ENCODE data around the gene FARP2. TPM values are rescaled to one million over a fixed set of nuclear protein-coding genes. Genes with fewer than 3 reads are reported as not detected.
A peak's percentile ranks its signal among the peaks of the same experiment; 100 is the strongest.

FARP2 gene
- total RNA-seq, 2 experiments from 2014 or later, result 17.2 to 18.3 TPM

DNA sequence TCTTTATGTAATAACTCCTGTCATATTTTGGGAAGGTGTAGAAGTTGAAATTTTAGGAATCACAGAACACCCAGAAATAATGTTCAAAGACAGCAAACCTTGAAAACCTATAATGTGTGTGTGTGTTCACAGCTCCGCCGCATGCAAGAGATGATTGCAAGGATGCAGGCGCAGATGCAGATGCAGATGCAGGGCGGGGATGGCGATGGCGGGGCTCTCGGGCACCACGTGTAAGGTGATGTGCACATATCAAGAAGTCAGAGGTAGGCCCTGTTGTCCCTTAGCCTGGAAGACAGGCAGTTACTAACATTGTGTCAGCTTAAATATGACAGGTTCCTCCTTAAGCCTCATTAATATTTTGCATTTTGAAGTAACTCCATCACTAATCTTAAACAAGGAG lies 6.1 kb upstream of the FARP2 start:
- Histone ChIP-seq H3K27ac (ENCODE audit: low read depth in 1 of 2, low read length in 2 of 2) (no peak overlapping the region), H3K36me3 (ENCODE audit: insufficient read depth, low read length) (peaks cover 66% of the 10 kb centered on the region), H3K9me3 (ENCODE audit: control insufficient read depth in 1 of 2, insufficient read depth in 1 of 2, low read length in 2 of 2) (no peaks in the 10 kb centered on the region), H3K4me1 (ENCODE audit: insufficient read depth, low read length) (peaks cover 2% of the 10 kb centered on the region), H3K4me3 (ENCODE audit: low read length) (no peak overlapping the region), H3K27me3 (ENCODE audit: control insufficient read depth in 1 of 2, insufficient read depth in 2 of 2, low read length in 2 of 2) (no peaks in the 10 kb centered on the region)
- H3K36me3 Mint-ChIP-seq (ENCODE audit: low read depth), result peaks cover 90% of the 10 kb centered on the region
- TF ChIP-seq, protein P1, sequence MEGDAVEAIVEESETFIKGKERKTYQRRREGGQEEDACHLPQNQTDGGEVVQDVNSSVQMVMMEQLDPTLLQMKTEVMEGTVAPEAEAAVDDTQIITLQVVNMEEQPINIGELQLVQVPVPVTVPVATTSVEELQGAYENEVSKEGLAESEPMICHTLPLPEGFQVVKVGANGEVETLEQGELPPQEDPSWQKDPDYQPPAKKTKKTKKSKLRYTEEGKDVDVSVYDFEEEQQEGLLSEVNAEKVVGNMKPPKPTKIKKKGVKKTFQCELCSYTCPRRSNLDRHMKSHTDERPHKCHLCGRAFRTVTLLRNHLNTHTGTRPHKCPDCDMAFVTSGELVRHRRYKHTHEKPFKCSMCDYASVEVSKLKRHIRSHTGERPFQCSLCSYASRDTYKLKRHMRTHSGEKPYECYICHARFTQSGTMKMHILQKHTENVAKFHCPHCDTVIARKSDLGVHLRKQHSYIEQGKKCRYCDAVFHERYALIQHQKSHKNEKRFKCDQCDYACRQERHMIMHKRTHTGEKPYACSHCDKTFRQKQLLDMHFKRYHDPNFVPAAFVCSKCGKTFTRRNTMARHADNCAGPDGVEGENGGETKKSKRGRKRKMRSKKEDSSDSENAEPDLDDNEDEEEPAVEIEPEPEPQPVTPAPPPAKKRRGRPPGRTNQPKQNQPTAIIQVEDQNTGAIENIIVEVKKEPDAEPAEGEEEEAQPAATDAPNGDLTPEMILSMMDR (IDR thresholded peaks at IDR 0.05), result no peak
- ChIA-PET CTCF (no interaction called here), POLR2A (interaction anchor here (0.7 to 1.6 kb wide), 2 partner anchors 34 to 386 kb away, joined by 3 to 4 read pairs; no protein-coding TSS in a partner anchor)
- H3K4me1 Mint-ChIP-seq (ENCODE audit: low read depth), result no peaks in the 10 kb centered on the region
- DNase-seq (no peak), ATAC-seq (ENCODE audit: poor library complexity) (no peak)
- no peak overlapping the region for H3K4me3 Mint-ChIP-seq
- intact Hi-C loops (cut with DNase I, micrococcal nuclease), result no loop called here
- no peak overlapping the region for H3K27ac Mint-ChIP-seq
- H3K9me3 Mint-ChIP-seq, result no peaks in the 10 kb centered on the region
- no peaks in the 10 kb centered on the region for H3K27me3 Mint-ChIP-seq

DNA sequence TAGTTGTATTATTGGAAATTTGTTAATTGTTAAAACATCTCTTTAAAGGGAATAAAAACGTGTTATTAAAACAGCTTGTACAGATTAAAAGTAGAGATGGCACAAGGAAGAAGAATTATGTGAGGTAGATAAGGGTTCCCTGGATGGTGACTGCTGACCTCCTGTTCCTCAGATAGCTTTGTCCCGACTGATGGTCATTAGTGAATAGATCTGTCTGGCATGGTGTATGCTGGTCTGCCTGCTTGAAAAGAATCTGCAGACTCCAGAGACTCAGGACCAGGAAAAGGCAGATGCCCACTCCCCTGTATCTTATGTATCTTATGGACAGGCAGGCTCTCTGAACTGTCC lies 5.6 kb upstream of the FARP2 start:
- Histone ChIP-seq H3K4me1 (ENCODE audit: insufficient read depth, low read length) (peaks cover 7% of the 10 kb centered on the region), H3K27ac (ENCODE audit: low read depth in 1 of 2, low read length in 2 of 2) (no peak overlapping the region), H3K36me3 (ENCODE audit: insufficient read depth, low read length) (peaks cover 61% of the 10 kb centered on the region), H3K4me3 (ENCODE audit: low read length) (no peak overlapping the region), H3K9me3 (ENCODE audit: control insufficient read depth in 1 of 2, insufficient read depth in 1 of 2, low read length in 2 of 2) (peaks cover 0 to 4% of the 10 kb centered on the region in 2 experiments), H3K27me3 (ENCODE audit: control insufficient read depth in 1 of 2, insufficient read depth in 2 of 2, low read length in 2 of 2) (no peaks in the 10 kb centered on the region)
- TF ChIP-seq, protein P1 (IDR thresholded peaks at IDR 0.05), result no peak
- ChIA-PET POLR2A (interaction anchor here (0.9 to 1.6 kb wide), 2 partner anchors 34 to 248 kb away, joined by 3 to 4 read pairs; partner anchors contain the start of gene MTERF4), CTCF (interaction anchor here (1.1 kb wide), 1 partner anchor 73 kb away, joined by 3 read pairs; no protein-coding TSS in a partner anchor)
- no peak for DNase-seq
- no peaks in the 10 kb centered on the region for H3K4me1 Mint-ChIP-seq (ENCODE audit: low read depth)
- H3K27ac Mint-ChIP-seq, result peak overlapping the region; percentile 22
- H3K4me3 Mint-ChIP-seq, result no peak overlapping the region
- H3K36me3 Mint-ChIP-seq (ENCODE audit: low read depth), result peaks cover 84% of the 10 kb centered on the region
- no peaks in the 10 kb centered on the region for H3K9me3 Mint-ChIP-seq
- intact Hi-C loops (cut with DNase I, micrococcal nuclease), result no loop called here
- H3K27me3 Mint-ChIP-seq, result no peaks in the 10 kb centered on the region
- no peak for ATAC-seq (ENCODE audit: poor library complexity)

DNA sequence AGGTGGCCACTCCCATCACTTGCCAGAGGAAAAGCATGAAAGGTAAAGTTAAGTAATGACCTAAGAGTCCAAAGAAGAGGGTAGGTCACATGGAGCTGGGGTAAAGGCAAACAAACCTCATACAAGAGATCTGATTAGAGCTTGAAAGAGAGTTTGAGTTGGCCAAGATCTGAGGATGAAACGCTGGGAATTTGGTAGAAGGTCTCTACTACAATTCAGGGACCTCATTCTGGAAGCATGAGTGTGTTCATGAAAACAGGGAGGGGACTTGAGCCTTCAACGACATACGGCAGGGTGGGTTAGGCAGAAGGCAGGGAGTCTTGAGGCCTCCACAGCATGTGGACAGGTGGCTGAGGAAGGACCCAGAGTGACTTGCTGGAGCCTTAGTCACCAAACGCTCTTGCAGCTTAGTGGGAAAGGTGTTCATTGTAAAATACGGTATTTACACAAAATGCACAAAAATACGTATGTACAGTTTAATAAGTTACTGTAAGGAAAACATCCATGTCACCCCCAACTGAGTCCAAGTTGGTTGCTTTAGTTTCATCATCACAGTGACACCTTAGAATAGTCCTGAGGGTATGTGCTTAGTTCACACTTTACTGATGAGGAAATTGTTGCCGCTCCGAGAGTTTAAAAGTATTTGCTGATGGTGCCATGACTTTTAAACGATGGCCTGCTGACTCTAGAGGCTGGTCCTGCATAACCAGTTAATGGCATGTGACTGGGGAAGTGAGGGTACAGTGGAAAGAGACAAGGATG lies 5.0 kb upstream of the FARP2 start:
- intact Hi-C loops (cut with DNase I, micrococcal nuclease), result no loop called here
- peak overlapping the region; percentile 22 for H3K27ac Mint-ChIP-seq
- POLR2A ChIA-PET, result interaction anchor here (0.9 kb wide), 1 partner anchor 249 kb away, joined by 3 read pairs; the partner anchor contains the start of gene MTERF4

More for the DNA sequence above, 5.0 kb upstream of the FARP2 start:
- H3K36me3 Mint-ChIP-seq (ENCODE audit: low read depth), result peaks cover 79% of the 10 kb centered on the region
- CTCF ChIA-PET, result interaction anchor here (0.7 to 1.1 kb wide), 2 partner anchors 34 to 74 kb away, joined by 3 read pairs; no protein-coding TSS in a partner anchor
- no peak overlapping the region for H3K4me3 Mint-ChIP-seq
- Histone ChIP-seq H3K27me3 (ENCODE audit: control insufficient read depth in 1 of 2, insufficient read depth in 2 of 2, low read length in 2 of 2) (no peaks in the 10 kb centered on the region), H3K27ac (ENCODE audit: low read depth in 1 of 2, low read length in 2 of 2) (no peak overlapping the region), H3K36me3 (ENCODE audit: insufficient read depth, low read length) (peaks cover 55% of the 10 kb centered on the region), H3K9me3 (ENCODE audit: control insufficient read depth in 1 of 2, insufficient read depth in 1 of 2, low read length in 2 of 2) (peaks cover 0 to 4% of the 10 kb centered on the region in 2 experiments), H3K4me1 (ENCODE audit: insufficient read depth, low read length) (peaks cover 7% of the 10 kb centered on the region), H3K4me3 (ENCODE audit: low read length) (no peak overlapping the region)
- H3K9me3 Mint-ChIP-seq, result no peaks in the 10 kb centered on the region
- ATAC-seq (ENCODE audit: poor library complexity) (no peak), DNase-seq (no peak)
- H3K27me3 Mint-ChIP-seq, result no peaks in the 10 kb centered on the region
- TF ChIP-seq, protein P1 (IDR thresholded peaks at IDR 0.05), result no peak
- H3K4me1 Mint-ChIP-seq (ENCODE audit: low read depth), result no peaks in the 10 kb centered on the region
